Natural killer cell (primary cell): ENCODE measurements around the gene RUFY1. TPM values are rescaled to one million over a fixed set of nuclear protein-coding genes. Genes with fewer than 3 reads are reported as not detected.
"Not testable (repeated sequence)": the region's sequence is repeated elsewhere in the genome, so short reads cannot be mapped to it uniquely, and the experiment has no call there.

Experiments
- ATAC-seq, 3 donors: fragments of 150-1000 bp in 2 of 3; fragments of 200-7000 bp in 1 of 3; cut with Tn5 transposase; 1 replicate in 1 of 3; 2 replicates in 2 of 3; pipeline ENCODE4 v1.10.0; 2021; ENCODE audit warnings: mild to moderate bottlenecking in 2 of 3, moderate library complexity in 2 of 3
- DNase-seq, 2 donors: peaks; one replicate each; pipeline versions ENCODE4 v3.0.0 to v3.0.0-alpha.2; 2013 to 2021; ENCODE audit warnings: mixed read lengths in 1 of 2
- H3K27ac ChIP-seq: one replicate; pipeline ENCODE4 v1.5.1; 2013; ENCODE audit warnings: mild to moderate bottlenecking, low read length
- H3K27me3 ChIP-seq: one replicate; pipeline ENCODE4 v1.6.1; 2013; ENCODE audit warnings: low read length; ENCODE audit not compliant: control insufficient read depth, insufficient read depth
- H3K36me3 ChIP-seq: one replicate; pipeline ENCODE4 v1.6.1; 2013; ENCODE audit warnings: low read length; ENCODE audit not compliant: control insufficient read depth, insufficient read depth
- H3K4me1 ChIP-seq: one replicate; pipeline ENCODE4 v1.6.1; 2013; ENCODE audit warnings: low read length; ENCODE audit not compliant: control insufficient read depth, insufficient read depth
- H3K4me3 ChIP-seq: one replicate; pipeline ENCODE4 v1.5.1; 2013; ENCODE audit warnings: low read length
- H3K9me3 ChIP-seq: one replicate; pipeline ENCODE4 v1.6.1; 2013; ENCODE audit warnings: low read length; ENCODE audit not compliant: control insufficient read depth, insufficient read depth
- H3K27ac Mint-ChIP-seq, 2 donors: one replicate each; pipeline ENCODE4 v1.8.0; 2022; ENCODE audit warnings: mild to moderate bottlenecking in 2 of 2, mixed read lengths in 2 of 2, moderate library complexity in 1 of 2
- H3K27me3 Mint-ChIP-seq, 2 donors: one replicate each; pipeline ENCODE4 v1.8.0; 2022; ENCODE audit warnings: low read depth in 2 of 2, mixed read lengths in 2 of 2
- H3K36me3 Mint-ChIP-seq: one replicate; pipeline ENCODE4 v1.8.0; 2022; ENCODE audit warnings: mixed read lengths
- H3K4me1 Mint-ChIP-seq, 2 donors: one replicate each; pipeline ENCODE4 v1.8.0; 2022; ENCODE audit warnings: mixed read lengths in 2 of 2
- H3K4me3 Mint-ChIP-seq: one replicate; pipeline ENCODE4 v1.8.0; 2022; ENCODE audit warnings: mild to moderate bottlenecking, moderate library complexity, mixed read lengths
- H3K9me3 Mint-ChIP-seq, 2 donors: one replicate each; pipeline ENCODE4 v1.8.0; 2022; ENCODE audit warnings: mixed read lengths in 2 of 2
- WGBS: methylation state at CpG from one replicate; pipeline ENCODE4 v1.1.7; 2013; ENCODE audit warnings: missing lambda C conversion rate; ENCODE audit not compliant: insufficient coverage; 5-methylcytosine and 5-hydroxymethylcytosine counted together
- intact Hi-C: fragments of 100-400 bp; cut with micrococcal nuclease; formaldehyde crosslinking; loops from one replicate; pipeline ENCODE4 v1.14.2; 2022
- total RNA-seq, 4 donors: library from RNA; stranded (reverse); fragments of 120-200 nt in 1 of 4; gene quantifications; one replicate each; pipeline versions ENCODE4 v1.2.3 to v1.2.4, GENCODE V29; 2013 to 2022
- TF ChIP-seq, protein P1 (sequence below): fragments of 200-600 bp; IDR thresholded peaks from one replicate; pipeline ENCODE4 v1.8.0; 2022; ENCODE audit warnings: antibody characterized with exemption

RUFY1 gene
- total RNA-seq, 3 donors from 2014 or later (not counting 1 experiment from before 2014, with no cell fraction given) = 40.4 to 48.7 (median 46.6) TPM

DNA sequence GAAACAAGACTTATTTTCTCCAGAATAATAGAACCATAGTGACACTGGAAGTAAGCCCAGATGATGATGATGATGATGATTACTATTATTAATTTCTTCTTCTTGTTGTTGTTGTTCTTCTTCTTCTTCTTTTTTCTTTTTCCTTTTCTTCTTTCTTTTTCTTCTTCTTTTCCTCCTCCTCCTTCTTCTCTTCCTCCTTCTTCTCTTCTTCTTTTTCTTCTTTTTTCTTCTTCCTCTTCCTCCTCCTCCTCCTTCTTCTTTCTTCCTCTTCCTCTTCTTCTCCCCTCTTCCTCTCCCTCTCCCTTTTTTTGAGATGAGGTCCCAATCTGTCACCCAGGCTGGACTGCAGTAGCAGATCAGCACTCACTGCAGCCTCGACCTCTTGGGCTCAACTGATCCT lies 40.5 kb upstream of the RUFY1 start:
- 100% methylated on average over 1 of the region's 1 CpG for WGBS
- ATAC-seq = no peak
- H3K36me3 ChIP-seq = no peaks in the 10 kb centered on the region
- intact Hi-C loops = no loop called here
- Mint-ChIP-seq H3K27ac (no peak overlapping the region), H3K36me3 (no peaks in the 10 kb centered on the region), H3K4me1 (no peaks in the 10 kb centered on the region), H3K9me3 (no peaks in the 10 kb centered on the region), H3K4me3 (no peak overlapping the region), H3K27me3 (peaks cover 6 to 7% of the 10 kb centered on the region in 2 donors)
- no peaks in the 10 kb centered on the region for H3K9me3 ChIP-seq
- TF ChIP-seq, protein P1, sequence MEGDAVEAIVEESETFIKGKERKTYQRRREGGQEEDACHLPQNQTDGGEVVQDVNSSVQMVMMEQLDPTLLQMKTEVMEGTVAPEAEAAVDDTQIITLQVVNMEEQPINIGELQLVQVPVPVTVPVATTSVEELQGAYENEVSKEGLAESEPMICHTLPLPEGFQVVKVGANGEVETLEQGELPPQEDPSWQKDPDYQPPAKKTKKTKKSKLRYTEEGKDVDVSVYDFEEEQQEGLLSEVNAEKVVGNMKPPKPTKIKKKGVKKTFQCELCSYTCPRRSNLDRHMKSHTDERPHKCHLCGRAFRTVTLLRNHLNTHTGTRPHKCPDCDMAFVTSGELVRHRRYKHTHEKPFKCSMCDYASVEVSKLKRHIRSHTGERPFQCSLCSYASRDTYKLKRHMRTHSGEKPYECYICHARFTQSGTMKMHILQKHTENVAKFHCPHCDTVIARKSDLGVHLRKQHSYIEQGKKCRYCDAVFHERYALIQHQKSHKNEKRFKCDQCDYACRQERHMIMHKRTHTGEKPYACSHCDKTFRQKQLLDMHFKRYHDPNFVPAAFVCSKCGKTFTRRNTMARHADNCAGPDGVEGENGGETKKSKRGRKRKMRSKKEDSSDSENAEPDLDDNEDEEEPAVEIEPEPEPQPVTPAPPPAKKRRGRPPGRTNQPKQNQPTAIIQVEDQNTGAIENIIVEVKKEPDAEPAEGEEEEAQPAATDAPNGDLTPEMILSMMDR = no peak
- H3K27me3 ChIP-seq = no peaks in the 10 kb centered on the region
- DNase-seq = no peak
- H3K27ac ChIP-seq = no peak overlapping the region
- H3K4me1 ChIP-seq = no peaks in the 10 kb centered on the region
- H3K4me3 ChIP-seq = no peak overlapping the region

DNA sequence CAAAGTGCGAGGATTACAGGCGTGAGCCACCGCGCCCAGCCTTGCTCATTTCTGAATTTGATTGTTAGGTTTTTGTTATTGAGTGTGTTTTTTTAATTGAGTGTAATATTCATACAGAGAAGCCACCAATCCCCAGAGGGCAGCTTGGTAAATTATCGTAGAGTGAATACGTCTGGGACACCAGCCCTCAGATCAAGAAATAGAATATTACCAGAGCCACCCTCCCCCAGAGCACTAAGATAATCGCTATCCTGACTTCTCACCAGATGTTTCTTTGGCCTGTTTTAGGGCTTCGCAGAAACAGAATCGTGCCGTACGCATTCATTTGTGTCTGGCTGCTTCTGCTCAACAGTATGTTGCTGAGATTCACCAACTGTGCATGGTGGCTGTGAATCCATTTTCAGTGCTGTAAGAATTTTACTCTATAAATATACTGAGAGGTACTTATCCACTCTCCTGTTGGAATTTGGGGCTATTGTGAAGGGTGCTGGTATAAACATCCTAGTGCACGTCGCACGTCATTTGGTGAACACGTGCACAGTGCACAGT lies 37.8 kb upstream of the RUFY1 start:
- WGBS = 84% methylated on average over 15 of the region's 15 CpGs
- TF ChIP-seq, protein P1 = no peak

DNA sequence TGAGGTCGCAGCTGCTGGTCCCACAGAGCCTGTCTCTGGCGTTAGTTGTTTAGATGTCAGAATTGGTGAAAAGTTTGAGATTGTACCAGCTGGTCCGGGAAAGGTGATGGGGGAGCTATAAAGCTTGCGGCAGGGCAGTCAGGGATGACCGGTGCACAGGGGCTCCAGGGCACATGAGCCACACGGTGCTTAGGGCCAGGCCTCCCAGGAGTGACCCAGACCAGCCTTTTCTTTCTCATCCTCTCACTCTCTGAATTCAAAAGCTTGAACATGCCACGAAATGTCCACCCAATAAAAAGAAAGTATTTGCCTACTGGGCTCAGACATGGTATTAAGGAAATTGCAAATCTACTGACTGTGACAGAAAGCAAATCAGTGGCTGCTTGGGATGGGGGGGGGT lies 34.9 kb upstream of the RUFY1 start:
- ATAC-seq, H3K4me3 ChIP-seq, H3K27ac ChIP-seq, H3K9me3 Mint-ChIP-seq, H3K36me3 ChIP-seq, H3K4me3 Mint-ChIP-seq, H3K27me3 Mint-ChIP-seq, H3K4me1 Mint-ChIP-seq, H3K36me3 Mint-ChIP-seq, DNase-seq, H3K27me3 ChIP-seq, H3K9me3 ChIP-seq, intact Hi-C loops, H3K27ac Mint-ChIP-seq, H3K4me1 ChIP-seq: not testable (repeated sequence)
- WGBS = 92% methylated on average over 6 of the region's 7 CpGs

More for the DNA sequence above, 37.8 kb upstream of the RUFY1 start:
- Histone ChIP-seq H3K36me3 (no peaks in the 10 kb centered on the region), H3K4me1 (no peaks in the 10 kb centered on the region), H3K27me3 (no peaks in the 10 kb centered on the region), H3K9me3 (no peaks in the 10 kb centered on the region), H3K27ac (no peak overlapping the region), H3K4me3 (no peak overlapping the region)
- Mint-ChIP-seq H3K27ac (no peak overlapping the region), H3K4me3 (no peak overlapping the region), H3K36me3 (no peaks in the 10 kb centered on the region), H3K27me3 (peaks cover 6 to 7% of the 10 kb centered on the region in 2 donors), H3K4me1 (no peaks in the 10 kb centered on the region), H3K9me3 (no peaks in the 10 kb centered on the region)
- DNase-seq (no peak), ATAC-seq (no peak)
- intact Hi-C loops = no loop called here

DNA sequence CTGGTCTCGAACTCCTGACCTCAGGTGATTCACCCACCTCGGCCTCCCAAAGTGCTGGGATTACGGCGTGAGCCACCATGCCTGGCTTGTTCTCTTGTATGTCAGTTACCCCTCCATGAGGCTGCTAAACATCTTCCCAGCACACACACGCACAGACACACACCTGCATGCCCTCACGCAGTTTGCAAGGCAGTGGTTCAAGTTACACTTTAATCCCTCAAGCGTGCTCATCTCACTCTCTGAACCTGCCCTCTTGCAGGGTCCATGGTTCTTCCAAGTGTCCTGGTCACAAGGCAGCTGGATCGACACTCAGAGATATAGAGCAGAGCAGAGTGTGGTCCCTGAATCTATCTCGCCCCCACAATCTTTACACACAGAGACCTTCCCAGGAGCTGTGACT lies 34.1 kb upstream of the RUFY1 start:
- intact Hi-C loops = no loop called here
- no peaks in the 10 kb centered on the region for H3K27me3 ChIP-seq
- Mint-ChIP-seq H3K4me1 (no peaks in the 10 kb centered on the region), H3K9me3 (peaks cover 2% of the 10 kb centered on the region in 2 donors), H3K27ac (no peak overlapping the region), H3K4me3 (no peak overlapping the region), H3K36me3 (no peaks in the 10 kb centered on the region), H3K27me3 (peaks cover 0 to 3% of the 10 kb centered on the region in 2 donors)
- 91% methylated on average over 8 of the region's 9 CpGs for WGBS
- H3K4me3 ChIP-seq = no peak overlapping the region
- ATAC-seq (no peak), DNase-seq (no peak)
- H3K27ac ChIP-seq = no peak overlapping the region
- TF ChIP-seq, protein P1 = no peak
- H3K4me1 ChIP-seq = no peaks in the 10 kb centered on the region
- H3K36me3 ChIP-seq = no peaks in the 10 kb centered on the region
- H3K9me3 ChIP-seq = no peaks in the 10 kb centered on the region

DNA sequence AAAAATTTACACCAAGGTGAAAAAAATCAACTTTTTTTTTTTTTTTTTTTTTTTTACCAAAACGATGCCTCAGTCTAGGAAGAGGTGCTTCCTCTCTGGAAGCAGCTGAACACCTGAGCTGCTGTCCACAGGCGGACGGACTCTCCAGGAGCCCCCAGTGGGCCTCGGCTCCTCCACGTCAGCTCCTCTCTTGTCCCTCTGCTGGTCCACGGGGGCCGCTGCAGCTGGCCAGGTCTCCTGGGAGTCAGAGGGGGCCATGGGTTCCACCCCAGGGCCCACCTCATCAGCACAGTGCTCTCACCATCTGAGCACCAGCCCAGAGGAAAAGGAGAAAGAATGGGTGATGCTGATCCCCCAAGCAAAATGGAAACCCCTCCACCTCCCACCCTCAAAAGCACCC lies 32.6 kb upstream of the RUFY1 start:
- DNase-seq, H3K36me3 Mint-ChIP-seq, H3K4me1 Mint-ChIP-seq, H3K4me3 Mint-ChIP-seq, intact Hi-C loops, H3K36me3 ChIP-seq, H3K27ac Mint-ChIP-seq, H3K4me1 ChIP-seq, H3K9me3 Mint-ChIP-seq, H3K9me3 ChIP-seq, H3K27me3 Mint-ChIP-seq, H3K27ac ChIP-seq, ATAC-seq, H3K4me3 ChIP-seq, H3K27me3 ChIP-seq: not testable (repeated sequence)
- no CpG with 5 or more reads among the region's 7 CpGs for WGBS

DNA sequence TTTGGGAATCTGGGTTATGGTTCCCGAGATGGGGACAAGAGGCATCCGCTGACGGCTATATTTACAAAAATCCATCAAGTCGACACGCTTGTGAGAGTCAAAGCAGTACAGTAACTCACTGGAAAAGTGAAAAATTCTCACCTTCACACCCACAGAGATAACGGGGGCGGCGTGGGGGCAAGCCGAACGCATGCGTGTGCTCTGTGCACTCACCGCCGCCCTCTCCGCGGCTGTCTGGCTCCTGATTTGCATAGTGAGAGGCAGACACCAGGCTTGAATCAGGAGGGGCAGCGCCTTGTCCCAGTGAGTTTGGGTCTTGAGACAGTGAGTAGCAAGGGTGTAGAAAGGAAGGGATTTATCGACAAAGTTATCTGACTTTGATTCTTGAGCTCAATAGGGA lies 32.0 kb upstream of the RUFY1 start:
- H3K27me3 Mint-ChIP-seq, H3K4me1 ChIP-seq, H3K9me3 Mint-ChIP-seq, DNase-seq, H3K36me3 Mint-ChIP-seq, intact Hi-C loops, H3K27ac Mint-ChIP-seq, H3K9me3 ChIP-seq, H3K4me3 ChIP-seq, ATAC-seq, H3K36me3 ChIP-seq, H3K27me3 ChIP-seq, H3K27ac ChIP-seq, H3K4me3 Mint-ChIP-seq, H3K4me1 Mint-ChIP-seq: not testable (repeated sequence)
- whole genome bisulfite sequencing = 91% methylated on average over 2 of the region's 17 CpGs
